HepG2 (cell line): ENCODE data around the gene ATP11A.

Experiments
- CREB1 ChIP-seq, 2 experiments: fragments of 450-650 bp in 1 of 2; IDR thresholded peaks; 2 replicates each; pipeline ENCODE4 v1.6.1; 2016 to 2017; ENCODE audit warnings: control low read depth in 1 of 2, mild to moderate bottlenecking in 1 of 2, missing compliant biosample characterization in 1 of 2, missing genetic modification characterization in 1 of 2
- EZH2 ChIP-seq: conservative IDR thresholded peaks from 2 replicates; pipeline ENCODE4 v1.6.1; 2012; ENCODE audit warnings: mild to moderate bottlenecking, low read depth, low read length, moderate library complexity
- HNRNPLL ChIP-seq: fragments of 200-400 bp; formaldehyde crosslinking; IDR thresholded peaks from 2 replicates; pipeline ENCODE4 v1.6.1; 2017; ENCODE audit warnings: mild to moderate bottlenecking, low read depth, low read length; ENCODE audit not compliant: poor library complexity, severe bottlenecking
- MXD4 ChIP-seq: IDR thresholded peaks from 2 replicates; pipeline ENCODE4 v1.6.1; 2016; ENCODE audit warnings: mild to moderate bottlenecking, missing biosample characterization, missing genetic modification reagents
- NFIC ChIP-seq: IDR thresholded peaks from 2 replicates; pipeline ENCODE4 v1.6.1; 2012; ENCODE audit warnings: mild to moderate bottlenecking, low read length, inconsistent platforms
- POLR2AphosphoS5 ChIP-seq: IDR thresholded peaks from 2 replicates; pipeline ENCODE4 v1.6.1; 2012; ENCODE audit warnings: low read depth, low read length
- PRDM10 ChIP-seq: sonication (generic); formaldehyde crosslinking; IDR thresholded peaks from 2 replicates; pipeline ENCODE4 v1.4.0; 2020; ENCODE audit warnings: low read depth, missing genetic modification reagents
- RFX5 ChIP-seq: IDR thresholded peaks from 2 replicates; pipeline ENCODE4 v1.6.1; 2011; ENCODE audit warnings: low read depth, low read length, improper control_type of control experiment
- RNF219 ChIP-seq: sonication (generic); formaldehyde crosslinking; IDR thresholded peaks from 2 replicates; pipeline ENCODE4 v1.5.0; 2020; ENCODE audit warnings: mild to moderate bottlenecking, missing genetic modification reagents
- TF ChIP-seq, protein P1 (sequence below): sonication (generic); formaldehyde crosslinking; IDR thresholded peaks from 2 replicates; pipeline ENCODE4 v1.4.0; 2020; ENCODE audit warnings: missing genetic modification reagents
- TF ChIP-seq, protein P2 (sequence below): sonication (generic); formaldehyde crosslinking; conservative IDR thresholded peaks from 2 replicates; pipeline ENCODE4 v1.4.0; 2020; ENCODE audit warnings: missing genetic modification reagents
- TF ChIP-seq, protein P3 (sequence below), 2 experiments: sonication (generic) in 1 of 2; formaldehyde crosslinking in 1 of 2; IDR thresholded peaks; 2 replicates each; pipeline versions ENCODE4 v1.5.1 to v1.6.1; 2011 to 2020; ENCODE audit warnings: borderline replicate concordance in 1 of 2, low read depth in 1 of 2, low read length in 1 of 2, mild to moderate bottlenecking in 1 of 2, missing genetic modification reagents in 1 of 2, moderate library complexity in 1 of 2

- TF ChIP-seq MXD4 (CRISPR knock-in tag) (no peak), CREB1 (IDR thresholded peaks at IDR 0.05) (no peak), CREB1 (CRISPR knock-in tag; IDR thresholded peaks at IDR 0.05) (no peak), EZH2 (no peak), RNF219 (CRISPR knock-in tag) (no peak), RFX5 (no peak), POLR2AphosphoS5 (no peak), NFIC (no peak), HNRNPLL (no peak), PRDM10 (no peak)
- TF ChIP-seq, protein P1, sequence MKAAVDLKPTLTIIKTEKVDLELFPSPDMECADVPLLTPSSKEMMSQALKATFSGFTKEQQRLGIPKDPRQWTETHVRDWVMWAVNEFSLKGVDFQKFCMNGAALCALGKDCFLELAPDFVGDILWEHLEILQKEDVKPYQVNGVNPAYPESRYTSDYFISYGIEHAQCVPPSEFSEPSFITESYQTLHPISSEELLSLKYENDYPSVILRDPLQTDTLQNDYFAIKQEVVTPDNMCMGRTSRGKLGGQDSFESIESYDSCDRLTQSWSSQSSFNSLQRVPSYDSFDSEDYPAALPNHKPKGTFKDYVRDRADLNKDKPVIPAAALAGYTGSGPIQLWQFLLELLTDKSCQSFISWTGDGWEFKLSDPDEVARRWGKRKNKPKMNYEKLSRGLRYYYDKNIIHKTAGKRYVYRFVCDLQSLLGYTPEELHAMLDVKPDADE (CRISPR knock-in tag), result no peak
- TF ChIP-seq, protein P2, sequence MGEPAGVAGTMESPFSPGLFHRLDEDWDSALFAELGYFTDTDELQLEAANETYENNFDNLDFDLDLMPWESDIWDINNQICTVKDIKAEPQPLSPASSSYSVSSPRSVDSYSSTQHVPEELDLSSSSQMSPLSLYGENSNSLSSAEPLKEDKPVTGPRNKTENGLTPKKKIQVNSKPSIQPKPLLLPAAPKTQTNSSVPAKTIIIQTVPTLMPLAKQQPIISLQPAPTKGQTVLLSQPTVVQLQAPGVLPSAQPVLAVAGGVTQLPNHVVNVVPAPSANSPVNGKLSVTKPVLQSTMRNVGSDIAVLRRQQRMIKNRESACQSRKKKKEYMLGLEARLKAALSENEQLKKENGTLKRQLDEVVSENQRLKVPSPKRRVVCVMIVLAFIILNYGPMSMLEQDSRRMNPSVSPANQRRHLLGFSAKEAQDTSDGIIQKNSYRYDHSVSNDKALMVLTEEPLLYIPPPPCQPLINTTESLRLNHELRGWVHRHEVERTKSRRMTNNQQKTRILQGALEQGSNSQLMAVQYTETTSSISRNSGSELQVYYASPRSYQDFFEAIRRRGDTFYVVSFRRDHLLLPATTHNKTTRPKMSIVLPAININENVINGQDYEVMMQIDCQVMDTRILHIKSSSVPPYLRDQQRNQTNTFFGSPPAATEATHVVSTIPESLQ, result no peak
- TF ChIP-seq, protein P3, sequence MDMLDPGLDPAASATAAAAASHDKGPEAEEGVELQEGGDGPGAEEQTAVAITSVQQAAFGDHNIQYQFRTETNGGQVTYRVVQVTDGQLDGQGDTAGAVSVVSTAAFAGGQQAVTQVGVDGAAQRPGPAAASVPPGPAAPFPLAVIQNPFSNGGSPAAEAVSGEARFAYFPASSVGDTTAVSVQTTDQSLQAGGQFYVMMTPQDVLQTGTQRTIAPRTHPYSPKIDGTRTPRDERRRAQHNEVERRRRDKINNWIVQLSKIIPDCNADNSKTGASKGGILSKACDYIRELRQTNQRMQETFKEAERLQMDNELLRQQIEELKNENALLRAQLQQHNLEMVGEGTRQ (IDR thresholded peaks at IDR 0.05; ENCODE audit: low read depth, low read length), result no peak
- TF ChIP-seq, protein P3 (CRISPR knock-in tag; IDR thresholded peaks at IDR 0.05; ENCODE audit: borderline replicate concordance), result no peak
These were observed 197.7 kb downstream of the ATP11A start for GRCh38 chr13:112887557-112887991.
